Measurements from ENCODE around the gene MYBBP1A. TPM values are rescaled to one million over a fixed set of nuclear protein-coding genes. Genes with fewer than 3 reads are reported as not detected.

Gene MYBBP1A
- polyA plus RNA-seq, 1 experiment, result 24.1 TPM

- ChIA-PET CTCF (interaction anchor here (1.0 to 1.3 kb wide), 2 partner anchors 9 to 33 kb away, joined by 3 to 4 read pairs; no protein-coding TSS in a partner anchor), POLR2A (no interaction called here)
- H3K36me3 ChIP-seq (ENCODE audit: control insufficient read depth, insufficient read depth, low read length), result peaks cover 6% of the 10 kb centered on the region
- no peak for DNase-seq (ENCODE audit: low read depth)
- 0 out of 2 replicates have a peak, but pooled peaks cover 2% of the 10 kb centered on the region for H3K27me3 ChIP-seq (ENCODE audit: control insufficient read depth, insufficient read depth, low read length)
- H3K4me3 ChIP-seq (ENCODE audit: low read depth, low read length), result no peak overlapping the region
- TF ChIP-seq CTCF (IDR thresholded peaks at IDR 0.05; ENCODE audit: insufficient read depth, low read depth, low read length), result no peak
Measured at GRCh38 chr17:4533523-4534504, 21.4 kb downstream of the MYBBP1A start.

DNA sequence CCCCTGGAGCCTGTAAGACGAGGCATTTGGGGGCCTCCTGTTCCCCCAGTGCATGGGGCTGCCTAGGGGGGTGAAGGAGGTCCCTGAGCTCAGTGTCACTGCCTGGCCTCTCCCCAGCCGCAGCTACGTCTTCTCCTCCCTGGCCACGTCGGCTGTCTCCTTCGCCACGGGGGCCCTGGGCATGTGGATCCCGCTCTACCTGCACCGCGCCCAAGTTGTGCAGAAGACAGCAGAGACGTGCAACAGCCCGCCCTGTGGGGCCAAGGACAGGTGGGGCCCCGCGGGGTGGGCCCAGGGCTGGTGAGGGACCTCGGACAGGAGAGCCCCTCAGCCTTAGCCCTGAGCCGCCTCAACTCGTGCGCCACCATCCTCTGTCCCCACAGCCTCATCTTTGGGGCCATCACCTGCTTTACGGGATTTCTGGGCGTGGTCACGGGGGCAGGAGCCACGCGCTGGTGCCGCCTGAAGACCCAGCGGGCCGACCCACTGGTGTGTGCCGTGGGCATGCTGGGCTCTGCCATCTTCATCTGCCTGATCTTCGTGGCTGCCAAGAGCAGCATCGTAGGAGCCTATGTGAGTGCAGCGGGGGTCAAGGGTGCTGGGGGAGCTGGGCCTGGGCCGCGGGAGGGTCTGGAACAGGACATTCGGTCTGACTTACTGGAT lies 22.2 kb downstream of the MYBBP1A start:
- POLR2A ChIA-PET, result no interaction called here
- no peak for DNase-seq (ENCODE audit: low read depth)
- H3K27me3 ChIP-seq (ENCODE audit: control insufficient read depth, insufficient read depth, low read length), result 0 out of 2 replicates have a peak, but pooled peaks cover 2% of the 10 kb centered on the region
- CTCF ChIA-PET, result no interaction called here
- TF ChIP-seq CTCF (IDR thresholded peaks at IDR 0.05; ENCODE audit: insufficient read depth, low read depth, low read length), result no peak
- H3K36me3 ChIP-seq (ENCODE audit: control insufficient read depth, insufficient read depth, low read length), result peaks cover 2% of the 10 kb centered on the region; the same call in 1 of the 2 replicates
- no peak overlapping the region for H3K4me3 ChIP-seq (ENCODE audit: low read depth, low read length)

DNA sequence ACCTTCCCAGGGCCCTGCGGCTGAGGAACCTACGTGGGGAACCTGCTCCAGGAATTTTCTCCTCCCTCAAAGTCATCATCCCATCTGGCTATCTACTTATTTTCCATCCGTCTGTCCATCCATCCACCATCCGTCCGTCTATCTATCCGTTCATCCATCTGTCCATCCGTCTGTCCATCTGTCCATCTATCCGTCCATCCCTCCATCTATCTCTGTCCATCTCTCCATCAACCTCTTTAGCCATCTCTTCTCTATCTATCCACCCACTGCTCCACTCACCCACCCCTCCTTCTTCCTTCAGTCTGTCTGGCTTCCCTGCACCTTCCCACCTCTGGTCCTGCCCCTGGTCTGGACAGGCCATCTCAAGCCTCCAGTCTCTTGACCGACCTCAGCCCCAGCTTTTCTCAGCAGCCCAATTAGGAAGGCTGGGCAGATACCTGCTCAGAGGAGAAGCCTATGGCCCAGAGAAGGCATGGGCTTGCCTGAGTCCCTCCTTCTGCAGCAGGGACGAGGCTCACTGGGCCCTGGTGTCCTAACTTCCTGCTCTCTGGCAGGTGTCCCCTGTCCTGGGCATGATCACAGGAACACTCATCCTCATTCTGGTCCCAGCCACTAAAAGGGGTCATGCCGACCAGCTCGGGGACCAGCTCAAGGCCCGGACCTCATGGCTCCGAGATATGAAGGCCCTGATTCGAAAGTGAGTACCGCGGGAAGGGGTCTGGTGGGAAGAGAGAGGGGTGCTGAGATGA lies 23.0 kb downstream of the MYBBP1A start:
- Histone ChIP-seq H3K4me3 (ENCODE audit: low read depth, low read length) (no peak overlapping the region), H3K36me3 (ENCODE audit: control insufficient read depth, insufficient read depth, low read length) (no peaks in the 10 kb centered on the region), H3K27me3 (ENCODE audit: control insufficient read depth, insufficient read depth, low read length) (peaks cover 3% of the 10 kb centered on the region; the same call in 1 of the 2 replicates)
- TF ChIP-seq CTCF (IDR thresholded peaks at IDR 0.05; ENCODE audit: insufficient read depth, low read depth, low read length), result no peak
- ChIA-PET POLR2A (no interaction called here), CTCF (no interaction called here)
- no peak for DNase-seq (ENCODE audit: low read depth)

GRCh38 chr17:4530799-4531730 lies 24.1 kb downstream of the MYBBP1A start:
- ChIA-PET POLR2A (no interaction called here), CTCF (no interaction called here)
- DNase-seq (ENCODE audit: low read depth), result no peak
- Histone ChIP-seq H3K27me3 (ENCODE audit: control insufficient read depth, insufficient read depth, low read length) (peaks cover 7% of the 10 kb centered on the region), H3K4me3 (ENCODE audit: low read depth, low read length) (no peak overlapping the region), H3K36me3 (ENCODE audit: control insufficient read depth, insufficient read depth, low read length) (no peaks in the 10 kb centered on the region)
- TF ChIP-seq CTCF (IDR thresholded peaks at IDR 0.05; ENCODE audit: insufficient read depth, low read depth, low read length), result no peak
